ENCODE measurements around the gene TSPAN12. TPM values are rescaled to one million over a fixed set of nuclear protein-coding genes. Genes with fewer than 3 reads are reported as not detected.
A peak's percentile ranks its signal among the peaks of the same experiment; 100 is the strongest.

The TSPAN12 gene
- total and polyA plus RNA-seq, 2 of the 8 experiments (the other 6 are each of a cell fraction or from before 2014, with no cell fraction given), result 6.1 to 17.9 TPM

DNA sequence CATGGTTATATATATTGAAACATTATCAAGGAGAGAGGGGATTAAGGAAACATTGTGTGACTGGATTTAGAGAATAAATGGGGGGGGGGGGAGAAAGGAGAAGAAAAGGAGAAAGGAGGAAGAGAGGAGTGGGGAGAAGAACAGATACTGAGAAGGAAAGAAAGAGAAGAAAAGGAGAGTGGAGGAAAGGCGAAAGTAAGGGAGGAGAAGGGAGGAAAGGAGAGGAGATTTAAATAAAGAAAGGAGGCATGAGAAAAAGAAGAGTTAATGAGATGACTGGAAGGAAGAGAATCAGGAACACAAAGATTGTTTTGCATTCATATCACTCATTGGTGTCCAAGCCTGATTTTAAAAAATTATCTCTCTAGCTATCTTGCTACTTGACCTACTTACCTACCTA lies 16.1 kb upstream of the TSPAN12 start:
- H3K4me1 ChIP-seq (replicated peaks in 1 of 4; ENCODE audit: control insufficient read depth in 3 of 4, insufficient read depth in 4 of 4, low read length in 3 of 4), result peaks cover 0 to 6% (median 0%) of the 10 kb centered on the region in 4 experiments; a peak in 1 of 7 replicates
- FAIRE-seq (no peak), DNase-seq (ENCODE audit: low read depth in 1 of 2, low spot score in 2 of 2) (no peak)
- H4K20me1 ChIP-seq (replicated peaks in 1 of 2; ENCODE audit: control insufficient read depth in 1 of 2, insufficient read depth in 2 of 2, low read length in 2 of 2), result no peaks in the 10 kb centered on the region
- H3K79me2 ChIP-seq (ENCODE audit: control insufficient read depth in 1 of 2, insufficient read depth in 2 of 2, low read length in 2 of 2), result no peaks in the 10 kb centered on the region
- H4K8ac ChIP-seq (ENCODE audit: extremely low read depth, insufficient read depth, low read length), result no peak overlapping the region
- no peak overlapping the region for H3K4me2 ChIP-seq (ENCODE audit: insufficient read depth in 1 of 2, low read depth in 2 of 2, low read length in 2 of 2)
- H2BK5ac ChIP-seq (ENCODE audit: low read depth, low read length), result no peak overlapping the region
- H3K18ac ChIP-seq (ENCODE audit: extremely low read depth, low read length), result no peak overlapping the region
- no peak overlapping the region for H3K4ac ChIP-seq (replicated peaks; ENCODE audit: insufficient read length, low read depth, low read length)
- WGBS, 2 experiments (ENCODE audit: extremely low coverage in 1 of 2, insufficient coverage in 1 of 2, insufficient read length in 1 of 2, insufficient replicate concordance in 2 of 2, low coverage in 1 of 2, low lambda C conversion rate in 2 of 2, missing lambda C conversion rate in 1 of 2), result 92 to 100% methylated on average over 1 of the region's 1 CpG
- H4K5ac ChIP-seq (ENCODE audit: insufficient read length, low read depth, low read length), result no peak overlapping the region
- H3K9ac ChIP-seq (replicated peaks in 1 of 4; ENCODE audit: extremely low read depth in 1 of 4, low read depth in 3 of 4, low read length in 3 of 4), result no peak overlapping the region
- H2BK120ac ChIP-seq (replicated peaks; ENCODE audit: low read depth, low read length), result no peak overlapping the region
- no peak overlapping the region for H2BK20ac ChIP-seq (ENCODE audit: low read length)
- CTCF ChIA-PET (ENCODE audit: partially characterized antibody), result interaction anchor here (2.4 kb wide), 1 partner anchor 16 kb away, joined by 8 read pairs; the partner anchor contains the start of gene TSPAN12
- no peak overlapping the region for H2BK12ac ChIP-seq (ENCODE audit: low read depth, low read length)
- H3K9me3 ChIP-seq (ENCODE audit: insufficient read depth in 2 of 2, low read depth in 1 of 2, low read length in 1 of 2), result no peaks in the 10 kb centered on the region
- H2AFZ ChIP-seq (ENCODE audit: low read length), result peak overlapping the region; percentile 18; the same call in 1 of the 2 replicates
- H2BK15ac ChIP-seq (ENCODE audit: low read length), result no peak overlapping the region
- POLR2A ChIA-PET (ENCODE audit: partially characterized antibody), result no interaction called here
- H3K27ac ChIP-seq (ENCODE audit: low read depth, low read length), result no peak overlapping the region
- no peak overlapping the region for H2AK5ac ChIP-seq (ENCODE audit: low read depth, low read length)
- H3K79me1 ChIP-seq (ENCODE audit: low read depth, low read length), result no peaks in the 10 kb centered on the region
- peak overlapping the region; percentile 56 for H3K56ac ChIP-seq (replicated peaks; ENCODE audit: insufficient read length, low read depth, low read length)
- no peaks in the 10 kb centered on the region; the same call in 1 of the 2 replicates for H3K23me2 ChIP-seq (ENCODE audit: low read depth, low read length)
- no peak overlapping the region for H3K23ac ChIP-seq (ENCODE audit: insufficient read length)
- H4K91ac ChIP-seq (replicated peaks; ENCODE audit: insufficient read length, low read length), result no peak overlapping the region
- H3K27me3 ChIP-seq (replicated peaks in 1 of 4; ENCODE audit: control insufficient read depth in 3 of 4, extremely low read depth in 1 of 4, insufficient read depth in 3 of 4, low read length in 3 of 4), result no peaks in the 10 kb centered on the region
- TF ChIP-seq RBBP5 (IDR thresholded peaks at IDR 0.05; ENCODE audit: borderline replicate concordance, low read depth, low read length), result no peak
- no peak for TF ChIP-seq EP300 (IDR thresholded peaks at IDR 0.05; ENCODE audit: borderline replicate concordance in 1 of 2, low read depth in 2 of 2, low read length in 2 of 2)
- TF ChIP-seq ATF3 (IDR thresholded peaks at IDR 0.05; ENCODE audit: insufficient read depth, low read depth, low read length), result no peak
- no peak for TF ChIP-seq BCL11A (IDR thresholded peaks at IDR 0.05; ENCODE audit: low read depth in 2 of 2, low read length in 2 of 2)
- H3K14ac ChIP-seq (ENCODE audit: insufficient read length), result no peak overlapping the region
- no peaks in the 10 kb centered on the region for H3K36me3 ChIP-seq (ENCODE audit: control insufficient read depth in 2 of 4, insufficient read depth in 4 of 4, low read length in 3 of 4)
- H3K4me3 ChIP-seq (ENCODE audit: extremely low read depth in 1 of 4, insufficient read depth in 2 of 4, low read depth in 3 of 4, low read length in 4 of 4), result no peak overlapping the region

Data from H1 (cell line).